T-helper 2 cell treated with Interferon-gamma antibody and Interleukin-4, amounts not matched to agents 100 ng/mL and 5 ng/mL, for 36 hours (primary cell): Measurements from ENCODE around the gene B3GNT5. TPM values are rescaled to one million over a fixed set of nuclear protein-coding genes. Genes with fewer than 3 reads are reported as not detected.
"Not testable (repeated sequence)": the region's sequence is repeated elsewhere in the genome, so short reads cannot be mapped to it uniquely, and the experiment has no call there.

ENCODE experiments used
- intact Hi-C: fragments of 100-400 bp; cut with micrococcal nuclease; formaldehyde crosslinking; loops from one replicate; pipeline ENCODE4 v1.15.1; 2023
- total RNA-seq: library from RNA; stranded (reverse); gene quantifications from 2 replicates; pipeline ENCODE4 v1.2.3, GENCODE V29; 2022

Gene B3GNT5
- total RNA-seq, 1 donor from 2014 or later = 3.3 TPM

- intact Hi-C loops = not testable (repeated sequence)
These were observed 22.8 kb upstream of the B3GNT5 start for GRCh38 chr3:183230251-183230650.

- intact Hi-C loops = no loop called here
These were observed 22.2 kb upstream of the B3GNT5 start for GRCh38 chr3:183230826-183231225.

DNA sequence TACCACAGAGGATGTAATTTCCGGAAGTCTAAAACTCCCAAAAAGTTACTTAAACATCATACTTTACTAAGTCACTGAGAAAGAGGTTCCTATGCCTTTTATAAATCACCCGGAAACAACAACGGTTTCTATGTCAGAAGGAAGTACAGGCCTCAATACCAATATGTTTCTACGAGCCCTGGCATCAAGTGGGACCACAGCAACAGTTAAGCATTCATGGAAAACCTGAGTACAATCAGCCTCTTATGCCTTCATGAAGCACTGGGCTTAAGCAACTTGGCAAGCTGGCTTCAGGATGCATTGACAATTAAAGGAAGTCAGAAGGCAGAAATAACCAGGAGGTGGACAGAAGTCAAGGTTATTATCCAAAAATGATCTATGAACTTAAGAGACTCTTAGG lies 19.1 kb upstream of the B3GNT5 start:
- intact Hi-C loops = no loop called here

DNA sequence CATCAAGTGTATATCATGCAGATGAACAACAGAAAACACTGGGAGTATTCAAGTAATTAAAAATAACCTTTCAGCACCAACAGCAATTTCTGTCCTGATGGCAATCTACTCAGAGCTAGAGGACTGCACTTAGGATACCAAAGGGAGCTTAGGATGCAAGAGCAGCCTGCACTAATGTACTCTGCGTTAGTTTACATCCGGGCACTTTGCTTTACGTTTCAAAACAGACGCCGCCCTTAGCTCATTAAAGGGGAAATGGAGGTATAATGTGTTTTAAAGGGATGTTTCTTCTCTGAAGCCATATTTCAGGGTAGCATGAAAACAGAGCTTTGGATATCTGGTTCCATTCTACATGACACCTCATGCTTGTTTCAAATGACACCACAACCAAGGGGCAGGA lies 14.0 kb upstream of the B3GNT5 start:
- intact Hi-C loops = no loop called here

GRCh38 chr3:183242431-183242830 lies 10.6 kb upstream of the B3GNT5 start:
- intact Hi-C loops = no loop called here

- intact Hi-C loops = no loop called here
These were observed 8.8 kb upstream of the B3GNT5 start for GRCh38 chr3:183244219-183244618.

DNA sequence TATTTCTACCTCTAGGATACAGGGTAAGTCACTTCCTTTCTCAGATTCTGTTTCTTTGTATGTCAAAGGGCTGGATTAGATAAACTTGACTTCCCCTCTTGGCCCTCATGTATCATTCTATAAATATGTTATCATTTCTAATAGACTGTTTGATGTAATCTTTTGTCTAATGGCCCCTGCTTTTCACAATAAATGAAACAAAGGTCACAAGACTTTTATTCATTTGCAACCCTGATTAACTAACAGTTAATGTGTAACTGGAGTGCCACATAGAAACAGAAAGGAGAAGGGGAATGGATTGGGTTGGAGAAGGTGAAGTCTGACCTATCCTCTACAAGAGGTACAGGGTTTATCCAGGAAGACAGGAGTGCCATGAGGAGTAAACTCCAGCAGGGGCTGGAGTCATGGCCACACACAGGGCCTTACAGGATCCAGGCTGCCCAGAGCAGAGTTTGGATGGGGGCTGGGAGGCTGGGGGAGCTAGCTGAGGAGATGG lies 8.0 kb upstream of the B3GNT5 start:
- intact Hi-C loops = no loop called here

GRCh38 chr3:183247011-183247589 lies 6.0 kb upstream of the B3GNT5 start:
- intact Hi-C loops = no loop called here

DNA sequence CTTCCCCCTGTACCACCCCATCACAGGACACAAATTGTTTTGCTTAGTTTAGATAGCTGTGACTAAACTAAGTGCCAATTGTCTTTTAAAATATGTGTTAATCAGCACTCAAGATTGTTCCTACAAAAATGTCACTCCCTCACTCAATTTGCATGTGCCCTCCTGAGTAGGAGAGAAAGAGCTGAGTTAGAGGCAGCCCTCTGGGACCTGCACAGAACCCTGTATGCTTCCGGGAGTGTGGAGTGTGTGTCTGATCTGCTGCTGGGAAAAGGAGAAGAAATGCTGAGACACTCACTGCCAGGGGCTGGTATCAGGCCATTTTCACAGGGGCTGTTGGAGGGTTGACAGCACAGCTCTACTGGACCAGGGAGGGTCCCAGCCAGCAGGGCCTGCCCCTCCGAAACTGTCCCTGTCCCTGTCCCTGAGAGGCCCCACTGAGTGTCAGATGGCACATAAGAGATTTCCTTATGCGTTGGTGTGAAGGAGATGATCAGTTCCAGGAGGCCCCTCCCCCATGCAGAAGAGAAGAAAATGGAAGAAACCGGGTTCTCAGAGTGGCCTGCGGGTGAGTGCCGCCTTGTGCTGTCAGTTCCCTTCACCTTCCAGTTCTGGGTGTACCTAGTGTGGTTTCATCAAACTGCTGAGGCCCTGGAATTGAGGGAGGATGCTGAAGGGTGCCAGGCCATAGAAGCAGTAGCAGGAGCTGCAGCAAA lies 3.9 kb upstream of the B3GNT5 start:
- intact Hi-C loops = no loop called here

DNA sequence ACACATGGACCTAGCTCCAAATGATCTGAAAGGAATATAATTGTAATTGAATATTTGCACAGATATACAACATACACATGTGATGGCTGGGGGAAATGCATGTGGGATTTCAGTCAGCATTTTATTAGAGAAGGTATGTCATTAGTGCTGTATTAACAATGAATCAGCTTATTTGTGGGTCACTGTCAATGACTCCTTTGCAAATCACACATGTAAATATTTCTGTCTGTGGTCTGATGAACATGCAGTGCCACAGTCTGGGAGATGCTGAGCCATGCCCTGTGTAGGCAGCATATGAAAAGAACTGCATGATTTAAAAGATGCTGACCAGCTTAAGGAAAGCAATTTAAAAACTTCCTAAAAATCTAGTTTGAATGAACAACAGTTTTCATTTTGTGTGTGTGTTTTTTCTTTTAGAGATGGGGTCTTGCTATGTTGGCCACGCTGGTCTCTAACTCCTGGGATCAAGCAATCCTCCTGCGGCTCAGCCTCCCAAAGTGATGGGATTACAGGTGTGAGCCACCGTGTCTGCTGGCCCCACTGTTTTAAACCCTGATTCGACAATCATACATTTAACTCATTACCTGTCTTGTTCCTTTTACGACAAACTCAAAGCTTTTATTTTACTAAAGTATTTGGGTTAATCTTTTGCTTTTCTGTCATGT lies 803 bp upstream of the B3GNT5 start:
- intact Hi-C loops = loop anchor here (5.0 kb wide), 2 partner anchors 70 to 130 kb away; no protein-coding TSS in a partner anchor

DNA sequence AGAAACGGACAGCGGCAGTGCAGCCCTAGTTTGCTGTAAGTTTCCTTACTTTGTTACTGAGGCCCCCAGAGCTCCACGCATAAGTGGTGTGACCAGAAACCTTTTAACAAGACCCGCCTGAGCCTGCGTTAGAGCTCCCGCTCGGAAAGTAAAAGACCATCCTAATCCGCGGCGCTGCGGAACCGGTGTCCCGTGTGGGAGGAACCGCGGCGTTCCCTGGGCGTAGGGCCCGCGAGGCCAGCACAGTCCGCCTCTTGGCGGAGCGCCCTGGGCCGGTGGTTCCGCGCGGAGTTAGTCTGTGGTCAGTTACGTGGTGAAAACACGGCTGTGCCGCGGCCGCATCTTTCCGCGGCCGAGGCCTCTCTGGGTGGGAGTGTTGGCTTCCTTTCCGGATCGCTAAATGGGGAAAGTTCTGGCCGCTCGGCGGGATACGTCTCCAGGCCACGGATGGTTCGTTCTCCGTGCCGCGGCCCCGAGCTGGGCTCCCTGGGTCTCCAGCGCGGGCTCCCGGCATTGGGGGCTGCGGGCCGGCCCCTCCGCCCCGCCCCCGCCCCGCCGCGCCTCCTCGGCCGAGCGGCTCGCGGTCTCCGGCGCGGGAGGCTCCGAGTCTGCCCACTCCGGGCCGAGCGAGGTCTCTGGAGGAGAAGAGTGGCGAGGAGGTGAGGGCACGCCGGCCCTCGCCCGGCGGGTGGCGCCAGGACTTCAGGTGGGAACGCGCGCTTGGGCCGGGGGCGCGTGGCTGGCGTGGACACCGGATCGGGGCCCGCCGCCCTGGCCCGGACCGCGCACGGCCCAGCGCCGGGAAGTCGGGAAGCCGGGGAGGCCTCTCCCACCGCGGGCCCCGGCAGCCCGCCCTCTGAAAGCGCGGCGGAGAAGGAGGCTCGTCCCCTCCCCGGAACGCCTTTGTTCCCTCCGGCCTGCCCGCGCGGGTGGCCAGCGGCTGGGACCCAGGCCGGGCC lies 754 bp downstream of the B3GNT5 start:
- intact Hi-C loops = loop anchor here (1.0 to 5.0 kb wide), 3 partner anchors 72 to 128 kb away; partner anchors contain the start of gene LAMP3

GRCh38 chr3:183254487-183255347 lies 1.7 kb downstream of the B3GNT5 start:
- intact Hi-C loops = loop anchor here (1.0 to 5.0 kb wide), 4 partner anchors 32 to 128 kb away; partner anchors contain the start of gene LAMP3

GRCh38 chr3:183255348-183255730 lies 2.3 kb downstream of the B3GNT5 start:
- intact Hi-C loops = loop anchor here (5.0 kb wide), 1 partner anchor 33 kb away; no protein-coding TSS in a partner anchor

DNA sequence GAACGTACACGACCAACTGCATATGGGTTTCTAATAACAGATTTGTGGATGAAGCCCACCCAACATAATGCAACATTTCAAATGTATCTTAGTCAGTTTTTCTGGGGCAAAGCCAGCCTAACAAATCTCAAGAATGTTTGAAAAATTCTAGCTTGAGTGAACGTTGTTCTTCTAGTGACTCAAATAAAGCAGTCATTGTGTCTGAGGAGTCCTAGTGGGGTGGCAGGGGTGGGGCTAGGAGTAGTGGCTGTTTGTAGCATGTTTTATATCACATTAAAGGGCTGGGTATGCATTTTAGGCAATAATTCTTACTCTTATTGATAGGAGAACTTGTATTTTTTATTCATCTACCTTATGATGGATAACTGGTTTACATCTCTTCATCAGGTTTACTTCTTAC lies 6.0 kb downstream of the B3GNT5 start:
- intact Hi-C loops = loop anchor here (5.0 kb wide), 1 partner anchor 37 kb away; no protein-coding TSS in a partner anchor

- intact Hi-C loops = loop anchor here (5.0 kb wide), 1 partner anchor 37 kb away; no protein-coding TSS in a partner anchor
These were observed 6.6 kb downstream of the B3GNT5 start for GRCh38 chr3:183259621-183260020.

GRCh38 chr3:183260167-183260904 lies 7.3 kb downstream of the B3GNT5 start:
- intact Hi-C loops = no loop called here

DNA sequence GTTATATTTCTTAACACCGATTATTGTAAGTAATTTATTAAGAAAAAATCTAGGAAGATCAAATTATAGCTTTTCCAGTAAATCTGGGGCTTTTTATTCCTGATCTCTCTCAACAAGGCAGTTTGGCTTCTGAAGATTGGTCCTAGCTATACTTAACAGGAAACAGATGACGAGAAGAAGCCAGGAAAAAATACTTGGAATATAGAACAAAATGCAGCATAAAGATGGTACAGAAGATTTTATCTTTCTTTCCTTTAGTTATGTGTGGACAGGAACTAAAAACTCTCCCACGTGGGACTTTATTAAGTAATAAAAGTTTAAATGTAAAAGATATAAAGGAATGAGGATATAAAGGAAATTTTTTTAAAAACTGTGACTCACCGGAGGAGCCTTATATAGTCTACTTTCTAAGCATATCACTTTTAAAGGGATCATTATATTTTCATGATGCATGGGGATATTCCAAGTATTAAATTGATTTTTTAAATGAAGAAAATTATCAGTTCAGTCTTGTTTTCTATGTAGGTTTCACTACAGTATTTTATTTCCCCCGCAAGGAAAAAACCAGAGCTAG lies 8.2 kb downstream of the B3GNT5 start:
- intact Hi-C loops = no loop called here

DNA sequence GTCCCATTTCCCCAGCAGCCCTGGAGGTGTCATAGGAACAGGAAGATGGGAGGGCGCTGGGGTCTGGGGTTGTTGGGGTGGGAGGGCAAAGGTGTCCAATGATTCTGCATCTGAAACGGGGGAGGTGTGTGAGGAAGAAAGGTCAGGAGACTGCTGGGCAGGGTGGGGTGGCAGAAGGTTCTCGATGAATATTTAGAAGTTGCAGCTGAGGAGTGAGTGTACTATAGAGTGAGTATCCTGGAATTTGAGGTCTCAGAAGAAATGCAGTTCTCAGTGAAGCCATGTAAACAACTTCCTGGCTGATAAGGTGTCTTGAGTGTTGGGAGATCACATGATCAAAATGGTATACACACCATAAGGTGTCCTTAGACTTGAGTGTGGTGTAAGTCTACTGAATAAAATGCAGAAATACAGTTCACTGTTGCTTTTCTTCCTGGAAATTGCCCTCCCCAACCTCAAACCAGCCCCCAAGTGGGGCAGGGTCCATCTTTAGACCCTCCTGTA lies 9.9 kb downstream of the B3GNT5 start:
- intact Hi-C loops = no loop called here

DNA sequence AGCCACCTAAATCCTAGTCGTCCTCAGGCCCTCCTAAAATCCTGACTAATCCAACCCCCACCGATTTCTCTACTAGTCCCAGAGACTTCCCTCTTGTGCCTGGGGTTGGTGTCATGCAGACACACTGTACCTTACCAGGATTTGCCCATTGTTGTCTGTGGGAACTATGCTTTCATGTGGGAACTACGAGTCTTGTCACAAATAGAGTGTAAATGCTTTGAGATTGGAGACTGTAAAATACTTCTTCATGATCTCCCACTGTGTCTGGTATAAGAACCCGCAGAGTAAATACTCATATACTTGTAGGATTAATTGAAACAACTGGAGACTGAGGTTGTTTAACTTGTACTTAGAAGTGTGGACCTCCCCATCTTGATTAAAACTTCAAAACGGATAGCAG lies 11.2 kb downstream of the B3GNT5 start:
- intact Hi-C loops = no loop called here
